Measurements from ENCODE around the gene GATA6. TPM values are rescaled to one million over a fixed set of nuclear protein-coding genes. Genes with fewer than 3 reads are reported as not detected.

GATA6 gene
- total RNA-seq, 2 donors from 2014 or later: 106 to 158 TPM

- H3K36me3 Mint-ChIP-seq (ENCODE audit: low read depth): no peaks in the 10 kb centered on the region
- no peak for TF ChIP-seq CTCF (conservative IDR thresholded peaks at IDR 0.05)
- peaks cover 11% of the 10 kb centered on the region for H3K27me3 Mint-ChIP-seq (ENCODE audit: insufficient read depth)
- DNase-seq: no peak
- H3K36me3 ChIP-seq (ENCODE audit: control insufficient read depth, insufficient read depth, low read length): no peaks in the 10 kb centered on the region
- H3K4me1 ChIP-seq (ENCODE audit: control insufficient read depth, insufficient read depth, low read length): peaks cover 5% of the 10 kb centered on the region
- H3K9ac ChIP-seq (ENCODE audit: extremely low read depth, low read length, poor library complexity, severe bottlenecking): no peak overlapping the region
- H3K4me1 Mint-ChIP-seq: peaks cover 14% of the 10 kb centered on the region
- H3K27ac Mint-ChIP-seq: no peak overlapping the region
- WGBS, 2 experiments (ENCODE audit: insufficient coverage in 1 of 2, insufficient read length in 1 of 2): 75 to 83% methylated on average over 1 of the region's 1 CpG
- no peak overlapping the region for H3K4me3 Mint-ChIP-seq
- H3K9me3 ChIP-seq (ENCODE audit: control insufficient read depth, low read length): no peaks in the 10 kb centered on the region
- no peak overlapping the region for H3K4me3 ChIP-seq (ENCODE audit: low read length)
- H3K27ac ChIP-seq (ENCODE audit: low read depth, low read length): no peak overlapping the region
- no peaks in the 10 kb centered on the region for H3K9me3 Mint-ChIP-seq
- peaks cover 11% of the 10 kb centered on the region for H3K27me3 ChIP-seq (ENCODE audit: control insufficient read depth, insufficient read depth, low read length, poor library complexity, severe bottlenecking)
Measured at GRCh38 chr18:22129778-22130177, 39.6 kb upstream of the GATA6 start.

- Mint-ChIP-seq H3K36me3 (ENCODE audit: low read depth) (no peaks in the 10 kb centered on the region), H3K4me3 (no peak overlapping the region), H3K27ac (no peak overlapping the region), H3K9me3 (no peaks in the 10 kb centered on the region), H3K27me3 (ENCODE audit: insufficient read depth) (peaks cover 11% of the 10 kb centered on the region), H3K4me1 (peaks cover 14% of the 10 kb centered on the region)
- DNase-seq: no peak
- H3K9ac ChIP-seq (ENCODE audit: extremely low read depth, low read length, poor library complexity, severe bottlenecking): no peak overlapping the region
- H3K27me3 ChIP-seq (ENCODE audit: control insufficient read depth, insufficient read depth, low read length, poor library complexity, severe bottlenecking): peaks cover 11% of the 10 kb centered on the region
- no peak overlapping the region for H3K4me3 ChIP-seq (ENCODE audit: low read length)
- 73 to 92% methylated on average over 2 of the region's 2 CpGs for WGBS, 2 experiments (ENCODE audit: insufficient coverage in 1 of 2, insufficient read length in 1 of 2)
- no peak for TF ChIP-seq CTCF (conservative IDR thresholded peaks at IDR 0.05)
- no peaks in the 10 kb centered on the region for H3K9me3 ChIP-seq (ENCODE audit: control insufficient read depth, low read length)
- no peaks in the 10 kb centered on the region for H3K36me3 ChIP-seq (ENCODE audit: control insufficient read depth, insufficient read depth, low read length)
- H3K4me1 ChIP-seq (ENCODE audit: control insufficient read depth, insufficient read depth, low read length): peaks cover 5% of the 10 kb centered on the region
- no peak overlapping the region for H3K27ac ChIP-seq (ENCODE audit: low read depth, low read length)
Measured at GRCh38 chr18:22132258-22132657, 37.1 kb upstream of the GATA6 start.

- H3K9me3 Mint-ChIP-seq: no peaks in the 10 kb centered on the region
- 80 to 89% methylated on average over 2 of the region's 2 CpGs for WGBS, 2 experiments (ENCODE audit: insufficient coverage in 1 of 2, insufficient read length in 1 of 2)
- Histone ChIP-seq H3K4me3 (ENCODE audit: low read length) (no peak overlapping the region), H3K9me3 (ENCODE audit: control insufficient read depth, low read length) (no peaks in the 10 kb centered on the region), H3K36me3 (ENCODE audit: control insufficient read depth, insufficient read depth, low read length) (no peaks in the 10 kb centered on the region), H3K27me3 (ENCODE audit: control insufficient read depth, insufficient read depth, low read length, poor library complexity, severe bottlenecking) (peaks cover 11% of the 10 kb centered on the region), H3K4me1 (ENCODE audit: control insufficient read depth, insufficient read depth, low read length) (peaks cover 5% of the 10 kb centered on the region), H3K9ac (ENCODE audit: extremely low read depth, low read length, poor library complexity, severe bottlenecking) (no peak overlapping the region), H3K27ac (ENCODE audit: low read depth, low read length) (no peak overlapping the region)
- H3K4me1 Mint-ChIP-seq: peaks cover 14% of the 10 kb centered on the region
- no peaks in the 10 kb centered on the region for H3K36me3 Mint-ChIP-seq (ENCODE audit: low read depth)
- peaks cover 11% of the 10 kb centered on the region for H3K27me3 Mint-ChIP-seq (ENCODE audit: insufficient read depth)
- no peak overlapping the region for H3K27ac Mint-ChIP-seq
- no peak overlapping the region for H3K4me3 Mint-ChIP-seq
- TF ChIP-seq CTCF (conservative IDR thresholded peaks at IDR 0.05): no peak
- no peak for DNase-seq
Measured at GRCh38 chr18:22132763-22133162, 36.6 kb upstream of the GATA6 start.

Data from endodermal cell (in vitro differentiated cells).